Adrenal gland (tissue), 5 donors: ENCODE measurements around the gene SCGB1D2.

Experiments
- CTCF ChIP-seq, 6 experiments: fragments of 450-650 bp in 4 of 6; fragments of 200-600 bp in 2 of 6; sonication (generic) in 1 of 6; IDR thresholded peaks; 1 replicate in 5 of 6; 2 replicates in 1 of 6; pipeline versions ENCODE4 v1.5.1 to v1.8.0; 2016 to 2021; ENCODE audit warnings: antibody characterized with exemption in 6 of 6, mild to moderate bottlenecking in 2 of 6, moderate library complexity in 1 of 6
- POLR2A ChIP-seq, 2 donors: fragments of 450-650 bp; IDR thresholded peaks; one replicate each; pipeline ENCODE4 v1.6.1; 2017; ENCODE audit warnings: antibody characterized with exemption in 2 of 2, mild to moderate bottlenecking in 2 of 2, moderate library complexity in 1 of 2
- donor health status: DM: no; HTN: no; CAD: no.

DNA sequence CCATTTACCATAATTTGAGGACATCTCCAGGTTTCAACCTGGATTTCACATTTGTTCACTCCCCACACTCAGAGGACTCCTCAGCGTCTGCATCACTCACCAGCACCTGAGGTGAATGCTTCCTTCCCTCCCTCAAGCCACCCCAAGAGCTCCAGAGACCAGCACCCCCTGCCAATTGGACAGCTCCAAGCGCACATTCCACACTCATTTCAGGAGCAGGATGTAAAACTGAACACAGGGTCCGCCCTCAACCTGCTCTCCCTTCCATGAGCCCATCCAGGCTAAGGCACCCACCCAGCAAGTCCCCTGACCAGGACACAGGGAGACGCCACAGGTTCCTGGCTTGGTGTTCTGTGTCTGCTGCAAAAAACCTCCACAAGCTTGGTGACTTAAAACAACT, 48.1 kb upstream of the SCGB1D2 start:
- TF ChIP-seq CTCF (IDR thresholded peaks at IDR 0.05): no peak
- no peak for TF ChIP-seq POLR2A (IDR thresholded peaks at IDR 0.05)
